Stimulated activated CD4-positive, alpha-beta T cell treated with anti-CD3 and anti-CD28 coated beads, Interleukin-4, amount 100 ng/mL, for 1 hour (primary cell): ENCODE data around the gene PRCP.
"Not testable (repeated sequence)": the region's sequence is repeated elsewhere in the genome, so short reads cannot be mapped to it uniquely, and the experiment has no call there.

Source experiments
- DNase-seq: peaks from one replicate; pipeline ENCODE4 v3.0.0-alpha.2; 2020

PRCP gene

GRCh38 chr11:82900277-82901164 is at the start of gene PRCP:
Gene PRCP (minus strand): TSS chr11:82900430. CDS start chr11:82900402, 28 bp downstream.
- DNase-seq = peak; percentile 92

GRCh38 chr11:82949352-82949751 is 49.1 kb upstream of the PRCP start:
- no peak for DNase-seq

- DNase-seq = no peak
Measured at GRCh38 chr11:82945682-82946081, 45.5 kb upstream of the PRCP start.

- not testable (repeated sequence) for DNase-seq
Measured at GRCh38 chr11:82945041-82945440, 44.8 kb upstream of the PRCP start.

GRCh38 chr11:82944198-82944597 is 44.0 kb upstream of the PRCP start:
- no peak for DNase-seq

- DNase-seq = not testable (repeated sequence)
Measured at GRCh38 chr11:82943430-82943829, 43.2 kb upstream of the PRCP start.

- no peak for DNase-seq
Measured at GRCh38 chr11:82942376-82942775, 42.1 kb upstream of the PRCP start.

- no peak for DNase-seq
Measured at GRCh38 chr11:82939456-82939855, 39.2 kb upstream of the PRCP start.

- DNase-seq = no peak
Measured at GRCh38 chr11:82937554-82937953, 37.3 kb upstream of the PRCP start.

- no peak for DNase-seq
Measured at GRCh38 chr11:82936261-82936660, 36.0 kb upstream of the PRCP start.

GRCh38 chr11:82932564-82932963 is 32.3 kb upstream of the PRCP start:
- DNase-seq = no peak

GRCh38 chr11:82930734-82931133 is 30.5 kb upstream of the PRCP start:
- no peak for DNase-seq

GRCh38 chr11:82930229-82930628 is 30.0 kb upstream of the PRCP start:
- DNase-seq = no peak

- no peak for DNase-seq
Measured at GRCh38 chr11:82929121-82929520, 28.9 kb upstream of the PRCP start.

GRCh38 chr11:82927264-82927880 is 27.1 kb upstream of the PRCP start:
- DNase-seq = no peak

- no peak for DNase-seq
Measured at GRCh38 chr11:82924522-82925224, 24.4 kb upstream of the PRCP start.

- not testable (repeated sequence) for DNase-seq
Measured at GRCh38 chr11:82922396-82923173, 22.4 kb upstream of the PRCP start.

- DNase-seq = not testable (repeated sequence)
Measured at GRCh38 chr11:82920227-82920626, 20.0 kb upstream of the PRCP start.

- not testable (repeated sequence) for DNase-seq
Measured at GRCh38 chr11:82919786-82920185, 19.6 kb upstream of the PRCP start.

GRCh38 chr11:82909015-82909640 is 8.9 kb upstream of the PRCP start:
- no peak for DNase-seq

- DNase-seq = no peak
Measured at GRCh38 chr11:82908311-82908710, 8.1 kb upstream of the PRCP start.

- DNase-seq = no peak
Measured at GRCh38 chr11:82907371-82907770, 7.1 kb upstream of the PRCP start.
